Gastrocnemius medialis (tissue), 4 donors: ENCODE data around the gene KCNIP3. TPM values are rescaled to one million over a fixed set of nuclear protein-coding genes. Genes with fewer than 3 reads are reported as not detected.

Experiments
- ATAC-seq, 2 donors: fragments of 150-250 bp; one replicate each; pipeline ENCODE4 v1.9.1; 2016
- DNase-seq, 2 donors: peaks; one replicate each; pipeline ENCODE4 v3.0.0-alpha.2; 2019
- H3K27ac ChIP-seq, 4 donors: fragments of 200-600 bp; sonication (generic); 1 replicate in 1 of 4; 2 replicates in 3 of 4; pipeline ENCODE4 v1.5.1; 2016 to 2018; ENCODE audit warnings: mild to moderate bottlenecking in 2 of 4, moderate library complexity in 1 of 4
- H3K27me3 ChIP-seq, 3 donors: fragments of 200-600 bp; sonication (generic) in 2 of 3; 1 replicate in 1 of 3; 2 replicates in 2 of 3; pipeline versions ENCODE4 v1.5.1 to v1.6.0; 2016 to 2019; ENCODE audit warnings: mild to moderate bottlenecking in 1 of 3, moderate library complexity in 1 of 3
- H3K36me3 ChIP-seq, 2 donors: fragments of 200-600 bp; sonication (generic) in 1 of 2; one replicate each; pipeline ENCODE4 v1.5.1; 2017 to 2018
- H3K4me1 ChIP-seq, 2 donors: fragments of 200-600 bp; sonication (generic) in 1 of 2; one replicate each; pipeline ENCODE4 v1.5.1; 2016 to 2017; ENCODE audit warnings: mild to moderate bottlenecking in 2 of 2
- H3K4me3 ChIP-seq, 4 donors: fragments of 200-600 bp; sonication (generic) in 3 of 4; 1 replicate in 1 of 4; 2 replicates in 3 of 4; pipeline ENCODE4 v1.5.1; 2016 to 2019; ENCODE audit warnings: mild to moderate bottlenecking in 2 of 4
- H3K9me3 ChIP-seq, 3 donors: fragments of 200-600 bp; sonication (generic) in 2 of 3; 1 replicate in 1 of 3; 2 replicates in 2 of 3; pipeline ENCODE4 v1.5.1; 2016 to 2019
- CTCF ChIP-seq, 5 experiments: fragments of 450-650 bp in 3 of 5; fragments of 200-600 bp in 2 of 5; sonication (generic) in 2 of 5; IDR thresholded peaks in 4 of 5; conservative IDR thresholded peaks in 1 of 5; 1 replicate in 4 of 5; 2 replicates in 1 of 5; pipeline ENCODE4 v1.5.1; 2016 to 2019; ENCODE audit warnings: antibody characterized with exemption in 5 of 5, mild to moderate bottlenecking in 3 of 5, moderate library complexity in 3 of 5
- POLR2A ChIP-seq, 2 donors: fragments of 450-650 bp; IDR thresholded peaks; one replicate each; pipeline ENCODE4 v1.6.1; 2017; ENCODE audit warnings: antibody characterized with exemption in 2 of 2, mild to moderate bottlenecking in 2 of 2, moderate library complexity in 2 of 2
- in situ Hi-C, 4 donors: fragments of 200-750 bp; cut with MboI; loops; one replicate each; pipeline versions ENCODE4 v1.15.0 to v1.8.0; 2017; ENCODE audit warnings: low sequenced_read_pairs in 4 of 4
- intact Hi-C: fragments of 100-400 bp; cut with DNase I; formaldehyde crosslinking; loops from one replicate; pipeline ENCODE4 v1.15.1; 2023; ENCODE audit warnings: low total_unique reads
- total RNA-seq, 4 donors: library from RNA; depleted of rRNA; stranded (reverse); fragments of >200 nt; gene quantifications; one replicate each; pipeline versions ENCODE4 v1.1.0 to v1.2.3, GENCODE V29; 2016

The KCNIP3 gene
- total RNA-seq, 4 donors from 2014 or later, result 0.55 to 2.9 (median 1.0) TPM

GRCh38 chr2:95347681-95348608 lies 50.8 kb downstream of the KCNIP3 start:
- no peak for TF ChIP-seq CTCF (IDR thresholded peaks at IDR 0.05 in 4 of 5, conservative IDR thresholded peaks at IDR 0.05 in 1 of 5)
- TF ChIP-seq POLR2A (IDR thresholded peaks at IDR 0.05), result no peak
- H3K36me3 ChIP-seq, result no peaks in the 10 kb centered on the region
- peaks cover 3% of the 10 kb centered on the region in 2 donors for H3K4me1 ChIP-seq
- DNase-seq (no peak), ATAC-seq (no peak)
- H3K27me3 ChIP-seq, result peaks cover 0 to 10% (median 7%) of the 10 kb centered on the region in 3 donors
- H3K27ac ChIP-seq, result no peak overlapping the region
- intact Hi-C loops, result loop anchor here (10.0 kb wide), 2 partner anchors 337 to 377 kb away; no protein-coding TSS in a partner anchor
- in situ Hi-C loops, result no loop called here
- H3K4me3 ChIP-seq, result no peak overlapping the region
- H3K9me3 ChIP-seq, result no peaks in the 10 kb centered on the region

GRCh38 chr2:95348609-95349567 lies 51.7 kb downstream of the KCNIP3 start:
- no peak overlapping the region for H3K27ac ChIP-seq
- no peak for DNase-seq
- peaks cover 0 to 10% (median 5%) of the 10 kb centered on the region in 3 donors for H3K27me3 ChIP-seq
- H3K9me3 ChIP-seq, result no peaks in the 10 kb centered on the region
- intact Hi-C loops (loop anchor here (10.0 kb wide), 2 partner anchors 336 to 376 kb away; no protein-coding TSS in a partner anchor), in situ Hi-C loops (no loop called here)
- H3K4me3 ChIP-seq, result no peak overlapping the region
- ATAC-seq, result no peak
- TF ChIP-seq CTCF (IDR thresholded peaks at IDR 0.05 in 4 of 5, conservative IDR thresholded peaks at IDR 0.05 in 1 of 5), result no peak
- TF ChIP-seq POLR2A (IDR thresholded peaks at IDR 0.05), result no peak
- peaks cover 3% of the 10 kb centered on the region in 2 donors for H3K4me1 ChIP-seq
- no peaks in the 10 kb centered on the region for H3K36me3 ChIP-seq

- intact Hi-C loops, result loop anchor here (10.0 kb wide), 2 partner anchors 335 to 375 kb away; no protein-coding TSS in a partner anchor
- DNase-seq, result no peak
Measured at GRCh38 chr2:95349568-95350322, 52.6 kb downstream of the KCNIP3 start.

More at GRCh38 chr2:95349568-95350322, 52.6 kb downstream of the KCNIP3 start:
- no peaks in the 10 kb centered on the region for H3K9me3 ChIP-seq
- TF ChIP-seq CTCF (IDR thresholded peaks at IDR 0.05 in 4 of 5, conservative IDR thresholded peaks at IDR 0.05 in 1 of 5), result no peak
- no peak for TF ChIP-seq POLR2A (IDR thresholded peaks at IDR 0.05)
- H3K27me3 ChIP-seq, result peaks cover 0 to 6% (median 0%) of the 10 kb centered on the region in 3 donors
- H3K4me1 ChIP-seq, result peaks cover 3% of the 10 kb centered on the region in 2 donors
- no peak overlapping the region for H3K4me3 ChIP-seq
- no peaks in the 10 kb centered on the region for H3K36me3 ChIP-seq
- in situ Hi-C loops, result no loop called here
- no peak overlapping the region for H3K27ac ChIP-seq
- no peak for ATAC-seq
